CD14-positive monocyte (primary cell): ENCODE data around the gene CNTNAP2. TPM values are rescaled to one million over a fixed set of nuclear protein-coding genes. Genes with fewer than 3 reads are reported as not detected.

Experiments used
- DNase-seq, 3 donors: peaks; one replicate each; pipeline ENCODE4 v3.0.0-alpha.2; 2011 to 2022
- H2AFZ ChIP-seq: 2 replicates; pipeline ENCODE4 v1.6.0; 2012; ENCODE audit warnings: mild to moderate bottlenecking, low read depth, low read length, inconsistent platforms; ENCODE audit not compliant: insufficient read depth, poor library complexity, severe bottlenecking
- H3K27ac ChIP-seq, 2 donors: 1 replicate in 1 of 2; 2 replicates in 1 of 2; pipeline ENCODE4 v1.5.1; 2012 to 2013; ENCODE audit warnings: low read length in 2 of 2, control low read depth in 1 of 2, inconsistent platforms in 1 of 2, low read depth in 1 of 2, mild to moderate bottlenecking in 1 of 2
- H3K27me3 ChIP-seq, 2 donors: one replicate each; pipeline versions ENCODE4 v1.6.0 to v1.6.1; 2011 to 2013; ENCODE audit warnings: low read length in 2 of 2; ENCODE audit not compliant: control insufficient read depth in 2 of 2, insufficient read depth in 2 of 2
- H3K36me3 ChIP-seq, 2 donors: replicated peaks in 1 of 2; 1 replicate in 1 of 2; 2 replicates in 1 of 2; pipeline versions ENCODE4 v1.5.1 to v1.6.1; 2012 to 2013; ENCODE audit warnings: low read length in 2 of 2, control low read depth in 1 of 2, inconsistent platforms in 1 of 2, mild to moderate bottlenecking in 1 of 2; ENCODE audit not compliant: insufficient read depth in 2 of 2, control insufficient read depth in 1 of 2
- H3K4me1 ChIP-seq, 2 donors: 1 replicate in 1 of 2; 2 replicates in 1 of 2; pipeline versions ENCODE4 v1.5.1 to v1.6.1; 2012 to 2013; ENCODE audit warnings: low read length in 2 of 2, control low read depth in 1 of 2, inconsistent platforms in 1 of 2, mild to moderate bottlenecking in 1 of 2, moderate library complexity in 1 of 2; ENCODE audit not compliant: insufficient read depth in 2 of 2, control insufficient read depth in 1 of 2
- H3K4me2 ChIP-seq: replicated peaks from 2 replicates; pipeline ENCODE3; 2012; ENCODE audit warnings: low read length, moderate library complexity, mild to moderate bottlenecking; ENCODE audit not compliant: poor library complexity, severe bottlenecking; ENCODE audit errors: extremely low read depth
- H3K4me3 ChIP-seq, 3 experiments: fragments of 200-600 bp in 1 of 3; sonication (generic) in 1 of 3; replicated peaks in 1 of 3; 1 replicate in 2 of 3; 2 replicates in 1 of 3; pipeline ENCODE4 v1.5.1; 2011 to 2013; ENCODE audit warnings: low read length in 3 of 3, mild to moderate bottlenecking in 3 of 3, control low read depth in 2 of 3, low read depth in 2 of 3, inconsistent platforms in 1 of 3, moderate library complexity in 1 of 3
- H3K79me2 ChIP-seq: 2 replicates; pipeline ENCODE4 v1.6.0; 2012; ENCODE audit warnings: mild to moderate bottlenecking, control low read depth, inconsistent platforms, low read length, moderate library complexity; ENCODE audit not compliant: insufficient read depth
- H3K9ac ChIP-seq: 2 replicates; pipeline ENCODE4 v1.6.0; 2017; ENCODE audit warnings: low read length, mild to moderate bottlenecking; ENCODE audit not compliant: insufficient read depth, poor library complexity, severe bottlenecking
- H3K9me3 ChIP-seq, 2 donors: replicated peaks in 1 of 2; 1 replicate in 1 of 2; 2 replicates in 1 of 2; pipeline versions ENCODE4 v1.5.1 to v1.6.1; 2012 to 2013; ENCODE audit warnings: low read length in 2 of 2, control low read depth in 1 of 2; ENCODE audit not compliant: control insufficient read depth in 1 of 2, insufficient read depth in 1 of 2
- H4K20me1 ChIP-seq: 2 replicates; pipeline ENCODE4 v1.6.0; 2012; ENCODE audit warnings: mild to moderate bottlenecking, low read length, control low read depth, moderate library complexity; ENCODE audit not compliant: insufficient read depth
- H3K27ac Mint-ChIP-seq, 7 donors: one replicate each; pipeline ENCODE4 v1.8.0; 2020; ENCODE audit warnings: mild to moderate bottlenecking in 7 of 7, mixed read lengths in 7 of 7, moderate library complexity in 6 of 7, inconsistent platforms in 2 of 7
- H3K27me3 Mint-ChIP-seq, 3 donors: one replicate each; pipeline ENCODE4 v1.8.0; 2021 to 2022; ENCODE audit warnings: low read depth in 3 of 3, mild to moderate bottlenecking in 3 of 3, mixed read lengths in 3 of 3, moderate library complexity in 3 of 3, inconsistent platforms in 1 of 3
- H3K36me3 Mint-ChIP-seq, 2 donors: one replicate each; pipeline ENCODE4 v1.8.0; 2020; ENCODE audit warnings: mixed read lengths in 2 of 2, inconsistent platforms in 1 of 2, mild to moderate bottlenecking in 1 of 2
- H3K4me1 Mint-ChIP-seq: one replicate; pipeline ENCODE4 v1.8.0; 2020; ENCODE audit warnings: mild to moderate bottlenecking, mixed read lengths
- H3K4me3 Mint-ChIP-seq, 2 donors: one replicate each; pipeline ENCODE4 v1.8.0; 2020; ENCODE audit warnings: mild to moderate bottlenecking in 2 of 2, mixed read lengths in 2 of 2, moderate library complexity in 1 of 2
- H3K9me3 Mint-ChIP-seq, 7 donors: one replicate each; pipeline ENCODE4 v1.8.0; 2020 to 2022; ENCODE audit warnings: mixed read lengths in 7 of 7, mild to moderate bottlenecking in 6 of 7, moderate library complexity in 6 of 7, inconsistent platforms in 2 of 7
- WGBS: methylation state at CpG from one replicate; pipeline ENCODE4 v1.1.5; 2013; ENCODE audit warnings: missing lambda C conversion rate; ENCODE audit not compliant: insufficient coverage; 5-methylcytosine and 5-hydroxymethylcytosine counted together
- intact Hi-C, 2 donors: fragments of 100-400 bp; cut with micrococcal nuclease; formaldehyde crosslinking; loops; one replicate each; pipeline versions ENCODE4 v1.15.0 to v1.15.1; 2023
- polyA plus RNA-seq, 3 donors: library from polyadenylated mRNA; depleted of rRNA in 1 of 3; unstranded in 2 of 3; stranded (reverse) in 1 of 3; fragments of 300-500 nt in 2 of 3; fragments of >200 nt in 1 of 3; fragmentation: Illumina TruSeq in 2 of 3; gene quantifications; 1 replicate in 2 of 3; 2 replicates in 1 of 3; pipeline ENCODE4 v1.2.3, GENCODE V29; 2012 to 2021
- TF ChIP-seq, protein P1 (sequence below): fragments of 200-600 bp; IDR thresholded peaks from one replicate; pipeline ENCODE4 v1.8.0; 2022; ENCODE audit warnings: antibody characterized with exemption, mild to moderate bottlenecking

CNTNAP2 gene
- polyA plus RNA-seq, 3 donors, result 0.01 TPM; not detected in 2

DNA sequence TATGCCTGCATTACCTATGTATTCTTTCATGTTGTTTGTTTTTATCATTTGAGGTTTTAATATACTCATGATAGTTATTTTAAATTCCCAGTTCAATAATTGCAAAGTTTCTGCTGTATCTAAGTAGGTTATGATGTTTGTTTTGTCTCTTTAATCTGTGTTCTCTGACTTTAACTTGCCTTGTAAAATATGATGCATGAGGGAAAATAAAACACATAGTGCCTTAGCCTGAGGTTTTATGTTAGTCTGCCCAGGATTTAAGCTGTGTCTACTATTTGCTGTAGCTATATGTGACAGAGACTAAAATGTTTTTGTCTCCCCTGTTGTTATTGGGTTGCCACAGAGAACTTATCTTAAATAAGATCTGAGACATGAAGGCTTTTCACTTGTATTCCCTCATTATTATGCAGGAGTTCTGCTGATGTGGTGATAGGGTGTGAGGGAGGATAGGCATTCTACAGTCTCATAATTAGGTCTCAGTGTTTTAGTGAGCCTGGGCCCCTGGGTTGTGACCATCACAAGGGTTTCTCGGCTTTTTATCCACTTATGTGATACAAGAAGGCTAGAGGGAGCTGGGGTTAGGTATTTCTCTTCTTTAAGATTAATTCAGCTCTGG lies 582.5 kb downstream of the CNTNAP2 start:
- DNase-seq, result no peak
- H3K27ac Mint-ChIP-seq, result no peak overlapping the region
- Histone ChIP-seq H3K9me3 (no peaks in the 10 kb centered on the region), H3K9ac (no peak overlapping the region), H2AFZ (no peak overlapping the region), H4K20me1 (no peaks in the 10 kb centered on the region), H3K4me2 (no peak overlapping the region), H3K79me2 (no peaks in the 10 kb centered on the region), H3K27ac (no peak overlapping the region), H3K27me3 (no peaks in the 10 kb centered on the region), H3K4me3 (no peak overlapping the region), H3K4me1 (no peaks in the 10 kb centered on the region), H3K36me3 (no peaks in the 10 kb centered on the region)
- no peaks in the 10 kb centered on the region for H3K36me3 Mint-ChIP-seq
- TF ChIP-seq, protein P1, sequence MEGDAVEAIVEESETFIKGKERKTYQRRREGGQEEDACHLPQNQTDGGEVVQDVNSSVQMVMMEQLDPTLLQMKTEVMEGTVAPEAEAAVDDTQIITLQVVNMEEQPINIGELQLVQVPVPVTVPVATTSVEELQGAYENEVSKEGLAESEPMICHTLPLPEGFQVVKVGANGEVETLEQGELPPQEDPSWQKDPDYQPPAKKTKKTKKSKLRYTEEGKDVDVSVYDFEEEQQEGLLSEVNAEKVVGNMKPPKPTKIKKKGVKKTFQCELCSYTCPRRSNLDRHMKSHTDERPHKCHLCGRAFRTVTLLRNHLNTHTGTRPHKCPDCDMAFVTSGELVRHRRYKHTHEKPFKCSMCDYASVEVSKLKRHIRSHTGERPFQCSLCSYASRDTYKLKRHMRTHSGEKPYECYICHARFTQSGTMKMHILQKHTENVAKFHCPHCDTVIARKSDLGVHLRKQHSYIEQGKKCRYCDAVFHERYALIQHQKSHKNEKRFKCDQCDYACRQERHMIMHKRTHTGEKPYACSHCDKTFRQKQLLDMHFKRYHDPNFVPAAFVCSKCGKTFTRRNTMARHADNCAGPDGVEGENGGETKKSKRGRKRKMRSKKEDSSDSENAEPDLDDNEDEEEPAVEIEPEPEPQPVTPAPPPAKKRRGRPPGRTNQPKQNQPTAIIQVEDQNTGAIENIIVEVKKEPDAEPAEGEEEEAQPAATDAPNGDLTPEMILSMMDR, result no peak
- H3K9me3 Mint-ChIP-seq, result peaks cover 0 to 7% (median 2%) of the 10 kb centered on the region in 7 donors
- intact Hi-C loops, result no loop called here
- no peaks in the 10 kb centered on the region for H3K27me3 Mint-ChIP-seq
- WGBS, result no CpG with 5 or more reads among the region's 1 CpG
- no peaks in the 10 kb centered on the region for H3K4me1 Mint-ChIP-seq
- no peak overlapping the region for H3K4me3 Mint-ChIP-seq

DNA sequence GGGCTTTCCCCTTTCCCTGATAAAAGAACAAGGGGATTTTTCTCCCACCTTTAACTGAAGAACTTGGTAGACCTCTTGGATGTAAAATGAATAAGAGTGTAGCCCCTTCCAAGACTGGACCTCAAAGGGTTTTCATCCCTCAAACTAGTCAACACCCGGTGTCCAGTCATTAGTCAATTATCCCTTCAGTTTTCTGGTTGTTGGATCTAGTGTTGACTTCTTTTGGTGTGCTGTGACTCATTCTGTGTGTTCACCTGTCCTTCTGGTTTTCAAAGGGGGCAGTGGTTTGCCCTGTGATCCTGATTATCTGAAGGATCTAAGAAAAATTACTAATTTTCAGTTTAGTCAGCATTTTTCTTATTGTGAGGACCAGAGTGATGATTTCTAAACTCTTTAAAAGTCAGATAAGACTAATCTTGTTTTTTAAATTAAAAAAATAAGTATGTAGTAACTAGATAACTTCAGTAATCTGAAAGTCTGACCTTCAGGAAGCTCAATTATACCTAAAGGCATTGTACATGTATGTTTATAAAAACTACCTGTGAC lies 583.5 kb downstream of the CNTNAP2 start:
- Mint-ChIP-seq H3K27me3 (no peaks in the 10 kb centered on the region), H3K9me3 (peaks cover 0 to 7% (median 2%) of the 10 kb centered on the region in 7 donors), H3K27ac (no peak overlapping the region), H3K4me3 (no peak overlapping the region), H3K36me3 (no peaks in the 10 kb centered on the region), H3K4me1 (no peaks in the 10 kb centered on the region)
- H3K36me3 ChIP-seq, result no peaks in the 10 kb centered on the region
- H3K4me1 ChIP-seq, result no peaks in the 10 kb centered on the region
- TF ChIP-seq, protein P1, result no peak
- H3K27me3 ChIP-seq, result no peaks in the 10 kb centered on the region
- no peaks in the 10 kb centered on the region for H3K9me3 ChIP-seq
- H4K20me1 ChIP-seq, result no peaks in the 10 kb centered on the region
- intact Hi-C loops, result no loop called here
- H3K9ac ChIP-seq, result no peak overlapping the region
- H3K79me2 ChIP-seq, result no peaks in the 10 kb centered on the region
- WGBS, result no CpG with 5 or more reads among the region's 1 CpG
- H3K4me2 ChIP-seq, result no peak overlapping the region
- DNase-seq, result no peak
- H3K27ac ChIP-seq, result no peak overlapping the region
- H2AFZ ChIP-seq, result no peak overlapping the region
- H3K4me3 ChIP-seq, result no peak overlapping the region
